T1000 (cell line): Measurements from ENCODE around the gene RNF130.

Experiments used
- DNase-seq: peaks from one replicate; lab custom pipeline; 2025; ENCODE audit warnings: mixed read lengths; lab: John Stamatoyannopoulos, UW

The RNF130 gene

GRCh38 chr5:180054226-180054625, 17.3 kb downstream of the RNF130 start:
- DNase-seq, result no peak

- no peak for DNase-seq
Measured at GRCh38 chr5:180053061-180053602, 18.4 kb downstream of the RNF130 start.

GRCh38 chr5:180052211-180052818, 19.2 kb downstream of the RNF130 start:
- DNase-seq, result no peak

GRCh38 chr5:180050121-180050940, 21.2 kb downstream of the RNF130 start:
- no peak for DNase-seq

GRCh38 chr5:180049185-180049548, 22.4 kb downstream of the RNF130 start:
- DNase-seq, result no peak

- DNase-seq, result no peak
Measured at GRCh38 chr5:180047667-180048066, 23.9 kb downstream of the RNF130 start.

GRCh38 chr5:180046656-180047055, 24.9 kb downstream of the RNF130 start:
- DNase-seq, result no peak

GRCh38 chr5:180045889-180046499, 25.6 kb downstream of the RNF130 start:
- DNase-seq, result no peak

GRCh38 chr5:180043377-180043776, 28.2 kb downstream of the RNF130 start:
- no peak for DNase-seq

- no peak for DNase-seq
Measured at GRCh38 chr5:180041301-180042274, 30.0 kb downstream of the RNF130 start.

- no peak for DNase-seq
Measured at GRCh38 chr5:180040287-180041214, 31.0 kb downstream of the RNF130 start.

- no peak for DNase-seq
Measured at GRCh38 chr5:180035206-180035931, 36.2 kb downstream of the RNF130 start.

- no peak for DNase-seq
Measured at GRCh38 chr5:180034564-180034963, 37.0 kb downstream of the RNF130 start.

GRCh38 chr5:180027459-180028089, 44.0 kb downstream of the RNF130 start:
- DNase-seq, result no peak

GRCh38 chr5:180026734-180027458, 44.7 kb downstream of the RNF130 start:
- no peak for DNase-seq

- DNase-seq, result no peak
Measured at GRCh38 chr5:180026320-180026719, 45.2 kb downstream of the RNF130 start.

GRCh38 chr5:180021900-180022299, 49.7 kb downstream of the RNF130 start:
- no peak for DNase-seq

- no peak for DNase-seq
Measured at GRCh38 chr5:180020176-180020575, 51.4 kb downstream of the RNF130 start.
